Stimulated activated CD8-positive, alpha-beta memory T cell treated with anti-CD3 and anti-CD28 coated beads, Interleukin-4, amount 100 ng/mL, for 24 hours (primary cell): ENCODE measurements around the gene PHTF2.
"Not testable (repeated sequence)": the region's sequence is repeated elsewhere in the genome, so short reads cannot be mapped to it uniquely, and the experiment has no call there.

ENCODE experiments used
- DNase-seq: peaks from one replicate; pipeline ENCODE4 v3.0.0-alpha.2; 2020; ENCODE audit warnings: low read depth

The PHTF2 gene

GRCh38 chr7:77798394-77799077 is at the start of gene PHTF2, which contains the start of gene TMEM60:
TSS of gene PHTF2 (plus strand) at chr7:77798773.
TSS of gene TMEM60 (minus strand) at chr7:77798434. CDS start at chr7:77794373, 4,061 bp downstream.
- peak; percentile 90 for DNase-seq

GRCh38 chr7:77752016-77752415 is 46.6 kb upstream of the PHTF2 start:
- DNase-seq, result no peak

GRCh38 chr7:77753173-77753572 is 45.4 kb upstream of the PHTF2 start:
- DNase-seq, result no peak

- no peak for DNase-seq
These were observed 41.0 kb upstream of the PHTF2 start for GRCh38 chr7:77757589-77757988.

GRCh38 chr7:77759294-77759889 is 39.2 kb upstream of the PHTF2 start:
- DNase-seq, result peak; percentile 29

- no peak for DNase-seq
These were observed 37.6 kb upstream of the PHTF2 start for GRCh38 chr7:77760809-77761453.

GRCh38 chr7:77765481-77765880 is 33.1 kb upstream of the PHTF2 start:
- DNase-seq, result no peak

- no peak for DNase-seq
These were observed 32.4 kb upstream of the PHTF2 start for GRCh38 chr7:77765906-77766800.

GRCh38 chr7:77766801-77767605 is 31.6 kb upstream of the PHTF2 start:
- DNase-seq, result no peak

GRCh38 chr7:77770316-77770715 is 28.3 kb upstream of the PHTF2 start:
- no peak for DNase-seq

- no peak for DNase-seq
These were observed 26.7 kb upstream of the PHTF2 start for GRCh38 chr7:77771901-77772300.

GRCh38 chr7:77778535-77778934 is 20.0 kb upstream of the PHTF2 start:
- DNase-seq, result no peak

GRCh38 chr7:77782383-77782782 is 16.2 kb upstream of the PHTF2 start:
- no peak for DNase-seq

GRCh38 chr7:77783111-77783510 is 15.5 kb upstream of the PHTF2 start:
- DNase-seq, result no peak

- no peak for DNase-seq
These were observed 15.0 kb upstream of the PHTF2 start for GRCh38 chr7:77783545-77783944.

- DNase-seq, result not testable (repeated sequence)
These were observed 14.1 kb upstream of the PHTF2 start for GRCh38 chr7:77784426-77784825.

- no peak for DNase-seq
These were observed 12.6 kb upstream of the PHTF2 start for GRCh38 chr7:77786018-77786417.

- no peak for DNase-seq
These were observed 11.8 kb upstream of the PHTF2 start for GRCh38 chr7:77786741-77787140.

GRCh38 chr7:77788327-77788902 is 10.2 kb upstream of the PHTF2 start:
- no peak for DNase-seq

- no peak for DNase-seq
These were observed 7.2 kb upstream of the PHTF2 start for GRCh38 chr7:77791336-77791735.

GRCh38 chr7:77791956-77792355 is 6.6 kb upstream of the PHTF2 start:
- DNase-seq, result no peak
